Coronary artery (tissue), 2 donors: ENCODE results near the gene PHLPP1.
A peak's percentile ranks its signal among the peaks of the same experiment; 100 is the strongest.

ENCODE experiments used
- DNase-seq: peaks from one replicate; pipeline ENCODE4 v3.0.0-alpha.2; 2017; ENCODE audit warnings: low spot score
- H3K27ac ChIP-seq, 2 donors: fragments of 200-600 bp; sonication (generic); one replicate each; pipeline ENCODE4 v1.5.1; 2016 to 2019
- H3K4me3 ChIP-seq: fragments of 200-600 bp; sonication (generic); 2 replicates; pipeline ENCODE4 v1.5.1; 2016; ENCODE audit warnings: mild to moderate bottlenecking, moderate library complexity
- TF ChIP-seq, protein P1 (sequence below): fragments of 200-600 bp; sonication (generic); IDR thresholded peaks from one replicate; pipeline ENCODE4 v1.5.1; 2019; ENCODE audit warnings: antibody characterized with exemption

Gene PHLPP1

DNA sequence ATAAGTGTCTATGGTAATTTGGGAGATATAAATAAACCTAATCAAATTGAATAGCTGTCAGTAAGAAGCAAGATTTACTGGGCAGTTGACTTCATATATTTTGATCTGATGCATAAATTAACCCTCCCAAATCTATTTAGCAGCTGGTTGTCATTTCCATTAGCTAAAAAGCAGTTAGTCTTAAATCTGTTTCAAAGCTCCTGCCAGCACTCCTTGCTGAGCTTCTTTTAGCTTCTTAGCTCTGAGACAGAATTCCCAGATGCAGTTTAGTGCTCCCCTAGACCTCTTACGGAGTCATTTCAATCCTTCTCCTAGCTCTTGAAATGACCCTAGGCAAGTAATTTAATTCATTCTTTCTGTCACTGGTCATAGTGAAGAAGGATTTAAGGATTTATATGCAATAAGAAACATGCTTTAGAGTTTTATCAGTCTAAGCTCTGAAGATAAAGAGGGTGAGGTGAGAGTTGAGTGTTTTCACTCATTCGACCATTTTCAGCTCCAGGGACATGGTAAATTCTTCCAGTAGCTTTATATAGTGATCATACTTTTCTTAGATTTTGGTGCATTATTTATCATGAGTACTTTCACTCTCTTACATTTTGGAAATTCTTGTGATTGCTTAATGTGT is 98.9 kb downstream of the PHLPP1 start:
- no peak overlapping the region for H3K4me3 ChIP-seq
- no peak for DNase-seq

DNA sequence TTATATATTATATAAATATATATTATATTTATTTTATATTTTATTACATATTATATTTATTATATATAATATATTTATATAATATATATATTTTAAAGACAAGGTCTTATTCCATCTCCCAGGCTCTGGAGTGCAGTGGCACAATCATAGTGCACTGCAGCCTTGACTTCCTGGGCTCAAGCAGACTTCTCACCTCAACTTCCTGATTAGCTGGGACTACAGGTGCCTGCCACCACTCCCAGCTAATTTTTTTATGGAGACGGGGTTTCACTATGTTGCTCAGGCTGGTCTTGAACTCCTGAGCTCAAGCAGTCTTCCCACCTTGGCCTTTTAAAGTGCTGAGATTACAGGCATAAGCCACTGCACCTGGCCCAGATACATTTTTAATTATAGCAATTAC is 110.0 kb downstream of the PHLPP1 start:
- TF ChIP-seq, protein P1, sequence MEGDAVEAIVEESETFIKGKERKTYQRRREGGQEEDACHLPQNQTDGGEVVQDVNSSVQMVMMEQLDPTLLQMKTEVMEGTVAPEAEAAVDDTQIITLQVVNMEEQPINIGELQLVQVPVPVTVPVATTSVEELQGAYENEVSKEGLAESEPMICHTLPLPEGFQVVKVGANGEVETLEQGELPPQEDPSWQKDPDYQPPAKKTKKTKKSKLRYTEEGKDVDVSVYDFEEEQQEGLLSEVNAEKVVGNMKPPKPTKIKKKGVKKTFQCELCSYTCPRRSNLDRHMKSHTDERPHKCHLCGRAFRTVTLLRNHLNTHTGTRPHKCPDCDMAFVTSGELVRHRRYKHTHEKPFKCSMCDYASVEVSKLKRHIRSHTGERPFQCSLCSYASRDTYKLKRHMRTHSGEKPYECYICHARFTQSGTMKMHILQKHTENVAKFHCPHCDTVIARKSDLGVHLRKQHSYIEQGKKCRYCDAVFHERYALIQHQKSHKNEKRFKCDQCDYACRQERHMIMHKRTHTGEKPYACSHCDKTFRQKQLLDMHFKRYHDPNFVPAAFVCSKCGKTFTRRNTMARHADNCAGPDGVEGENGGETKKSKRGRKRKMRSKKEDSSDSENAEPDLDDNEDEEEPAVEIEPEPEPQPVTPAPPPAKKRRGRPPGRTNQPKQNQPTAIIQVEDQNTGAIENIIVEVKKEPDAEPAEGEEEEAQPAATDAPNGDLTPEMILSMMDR, result no peak
- DNase-seq, result no peak
- H3K27ac ChIP-seq, result no peak overlapping the region
- no peak overlapping the region for H3K4me3 ChIP-seq

More for the DNA sequence above, 98.9 kb downstream of the PHLPP1 start:
- TF ChIP-seq, protein P1, result no peak
- no peak overlapping the region for H3K27ac ChIP-seq

DNA sequence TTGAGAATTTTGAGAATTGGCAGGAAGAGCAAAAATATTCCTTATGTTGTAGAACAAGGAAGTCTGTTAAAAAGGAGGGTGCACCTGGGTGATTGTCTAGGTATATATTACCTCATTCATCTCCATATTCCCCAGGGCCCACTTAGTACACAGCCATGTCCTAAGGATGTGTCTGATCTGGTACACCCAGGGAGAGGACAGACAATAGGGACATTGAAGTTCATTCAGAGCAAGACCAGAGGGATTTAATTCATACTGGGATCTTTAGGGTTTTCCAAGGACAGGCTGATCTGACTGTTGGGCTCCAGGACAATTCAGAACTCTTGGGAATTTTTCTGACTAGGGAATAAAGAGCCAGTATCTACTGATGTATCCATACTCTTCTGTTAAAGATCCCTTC is 112.1 kb downstream of the PHLPP1 start:
- TF ChIP-seq, protein P1, result no peak
- Histone ChIP-seq H3K27ac (peak overlapping the region in 1 of 2 donors; percentile 30), H3K4me3 (peak overlapping the region; percentile 23)
- DNase-seq, result no peak

DNA sequence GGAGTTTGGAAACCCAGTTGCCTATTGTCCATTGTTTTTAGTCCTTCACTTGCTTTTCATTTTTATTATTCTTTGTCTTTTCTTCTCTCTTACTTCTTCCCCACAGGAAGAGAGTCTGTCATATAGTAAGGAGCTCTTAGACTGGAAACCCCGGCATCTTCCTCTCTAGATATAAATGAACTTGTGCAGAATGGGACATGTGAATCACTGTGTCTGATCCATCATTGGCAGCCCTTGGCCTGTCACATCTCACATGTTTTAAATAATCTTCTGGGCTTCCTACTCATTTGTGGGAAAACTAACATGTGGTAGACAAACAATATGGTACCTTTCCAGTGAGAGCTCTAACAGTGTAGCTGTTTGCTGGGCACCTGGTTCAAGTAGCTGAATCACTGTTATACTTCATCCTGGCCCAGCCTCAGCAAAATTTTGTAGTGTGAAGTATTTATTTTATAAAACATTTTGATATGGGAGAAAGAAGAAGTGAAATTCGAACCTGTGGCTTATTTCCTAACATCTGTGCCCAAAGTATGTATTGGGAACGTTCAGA is 112.8 kb downstream of the PHLPP1 start:
- TF ChIP-seq, protein P1, result no peak
- Histone ChIP-seq H3K4me3 (no peak overlapping the region), H3K27ac (no peak overlapping the region)
- DNase-seq, result no peak

DNA sequence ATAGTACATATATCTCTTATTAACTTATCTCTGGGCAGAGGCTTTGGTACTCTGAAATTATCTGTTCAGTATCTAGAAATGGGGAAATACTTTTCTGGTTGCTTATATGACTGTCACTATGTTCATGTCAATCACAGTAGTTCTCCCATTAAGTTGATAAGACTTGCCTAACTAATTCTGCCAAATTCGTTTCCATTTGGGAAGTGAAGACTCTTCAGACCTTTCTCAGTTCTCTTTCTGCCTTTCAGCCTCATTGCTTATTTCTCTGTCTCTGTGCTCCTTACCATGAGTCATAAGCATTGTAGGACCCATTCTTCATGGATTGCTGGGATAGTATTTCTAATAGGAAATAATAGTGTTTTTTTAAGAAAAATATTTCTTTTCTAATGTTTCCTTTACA is 113.5 kb downstream of the PHLPP1 start:
- TF ChIP-seq, protein P1, result no peak
- no peak overlapping the region for H3K4me3 ChIP-seq
- H3K27ac ChIP-seq, result no peak overlapping the region
- no peak for DNase-seq

DNA sequence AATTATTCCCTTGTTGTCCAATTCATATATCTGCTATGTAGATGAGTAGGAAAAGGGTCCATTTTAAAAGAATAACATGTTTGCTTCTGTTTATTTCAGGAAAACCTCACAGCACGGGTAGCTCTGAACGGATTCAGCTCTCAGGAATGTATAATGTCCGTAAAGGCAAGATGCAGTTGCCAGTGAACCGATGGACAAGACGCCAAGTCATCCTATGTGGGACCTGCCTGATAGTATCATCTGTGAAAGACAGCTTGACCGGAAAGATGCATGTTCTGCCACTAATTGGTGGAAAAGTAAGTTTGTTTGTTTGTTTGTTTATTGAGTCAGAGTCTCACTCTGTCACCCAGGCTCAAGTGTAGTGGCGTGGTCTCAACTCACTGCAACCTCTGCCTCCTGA is 114.6 kb downstream of the PHLPP1 start:
- TF ChIP-seq, protein P1, result no peak
- Histone ChIP-seq H3K27ac (no peak overlapping the region), H3K4me3 (no peak overlapping the region)
- DNase-seq, result no peak

DNA sequence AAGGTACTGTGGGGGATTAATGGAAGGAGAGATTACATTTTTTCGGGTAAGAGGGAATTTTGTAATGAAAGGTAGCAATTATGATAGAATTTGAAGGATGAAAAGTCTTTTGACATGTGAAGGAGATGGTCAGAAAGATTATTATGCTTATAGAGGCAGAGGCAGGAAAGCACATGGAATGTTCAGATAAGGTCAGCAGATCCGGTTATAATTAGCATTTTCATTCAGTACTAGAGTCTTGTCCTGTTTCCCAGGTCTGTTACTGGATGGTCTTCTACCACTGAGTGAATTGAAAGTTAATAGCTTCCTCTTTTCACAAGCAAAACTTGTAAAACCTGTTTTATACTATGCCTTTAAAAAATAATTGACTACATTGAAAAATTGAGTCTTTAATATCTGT is 116.9 kb downstream of the PHLPP1 start:
- Histone ChIP-seq H3K4me3 (no peak overlapping the region), H3K27ac (no peak overlapping the region)
- TF ChIP-seq, protein P1, result no peak
- no peak for DNase-seq
